ENCODE data around the gene PSMD3.

Gene PSMD3

GRCh38 chr17:40023590-40024292, 43.1 kb downstream of the PSMD3 start:
- no peak for DNase-seq

GRCh38 chr17:40024901-40025300, 44.3 kb downstream of the PSMD3 start:
- no peak for DNase-seq

GRCh38 chr17:40025559-40025958, 45.0 kb downstream of the PSMD3 start:
- no peak for DNase-seq

GRCh38 chr17:40025991-40026815, 45.6 kb downstream of the PSMD3 start:
- DNase-seq: peak; percentile 46

- DNase-seq: peak; percentile 84
These were observed 46.4 kb downstream of the PSMD3 start for GRCh38 chr17:40026816-40027613.

- DNase-seq: no peak
These were observed 47.0 kb downstream of the PSMD3 start for GRCh38 chr17:40027614-40028012.

- DNase-seq: no peak
These were observed 48.0 kb downstream of the PSMD3 start for GRCh38 chr17:40028595-40028994.

- DNase-seq: no peak
These were observed 51.1 kb downstream of the PSMD3 start for GRCh38 chr17:40031706-40032105.

GRCh38 chr17:40032322-40033320, 52.0 kb downstream of the PSMD3 start:
- no peak for DNase-seq

- no peak for DNase-seq
These were observed 52.7 kb downstream of the PSMD3 start for GRCh38 chr17:40033339-40033738.

- DNase-seq: no peak
These were observed 54.0 kb downstream of the PSMD3 start for GRCh38 chr17:40034426-40035161.

GRCh38 chr17:40035162-40035559, 54.6 kb downstream of the PSMD3 start:
- DNase-seq: peak; percentile 25

- no peak for DNase-seq
These were observed 58.4 kb downstream of the PSMD3 start for GRCh38 chr17:40038882-40039513.

GRCh38 chr17:40041196-40041595, 60.6 kb downstream of the PSMD3 start:
- no peak for DNase-seq

All from activated CD4-positive, alpha-beta T cell treated with anti-CD3 and anti-CD28 coated beads for 48 hours (primary cell).